Jurkat, Clone E6-1 (cell line): ENCODE results near the gene TRIM10. TPM values are rescaled to one million over a fixed set of nuclear protein-coding genes. Genes with fewer than 3 reads are reported as not detected.

Experiments used
- DNase-seq: peaks from one replicate; pipeline ENCODE4 v3.0.0-alpha.2; 2011; ENCODE audit warnings: low read depth, low spot score
- H3K4me3 ChIP-seq: 2 replicates; pipeline ENCODE4 v1.5.1; 2011; ENCODE audit warnings: mild to moderate bottlenecking, low read length, control low read depth, moderate library complexity
- polyA plus RNA-seq: library from polyadenylated mRNA; unstranded; fragments of >200 nt; gene quantifications from one replicate; pipeline ENCODE4 v1.2.1, GENCODE V29; 2012; ENCODE audit warnings: missing spikeins; ENCODE audit not compliant: insufficient read length, insufficient read depth

TRIM10 gene
- not detected for polyA plus RNA-seq

DNA sequence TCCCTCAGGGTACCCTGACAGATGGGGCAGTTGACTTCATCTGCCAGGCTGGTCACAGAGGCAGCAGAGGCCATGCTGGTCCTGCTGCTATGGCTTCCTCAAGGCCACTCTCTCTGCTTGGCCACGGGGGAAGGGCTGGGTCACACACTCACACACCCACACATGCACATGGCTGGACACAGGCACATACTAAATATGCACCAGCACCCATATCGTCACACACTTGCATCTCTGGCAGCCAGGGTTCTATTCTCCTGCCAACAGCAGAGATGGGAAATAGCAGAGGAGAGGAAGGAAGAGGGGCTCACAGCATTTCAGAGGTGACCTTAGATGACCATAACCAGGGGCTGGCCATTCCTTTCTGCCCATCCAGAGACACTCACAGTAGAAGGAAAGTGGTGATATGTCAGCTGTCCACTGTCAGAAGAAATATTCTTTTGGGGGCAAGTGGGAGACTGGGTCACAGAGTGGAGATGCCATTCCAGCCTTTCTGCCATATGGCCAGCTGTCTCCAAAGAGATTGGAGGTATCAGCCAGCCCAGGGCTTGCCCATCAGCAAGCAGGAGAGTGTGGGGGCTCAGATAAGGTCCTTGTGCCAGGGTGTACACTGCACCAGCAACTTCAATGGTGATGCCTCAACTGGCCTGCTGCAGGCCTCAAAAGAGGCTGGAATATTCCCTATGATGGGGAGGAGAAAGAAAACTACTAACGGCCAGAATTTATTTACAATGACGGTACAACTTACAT is at the start of gene TRIM10:
TRIM10 (minus strand) TSS at position 427 of the 747 bp plus-strand sequence; CDS start at position 74, 353 bp downstream.
- no peak within 1 kb of the TSS for H3K4me3 ChIP-seq
- DNase-seq, result no peak

DNA sequence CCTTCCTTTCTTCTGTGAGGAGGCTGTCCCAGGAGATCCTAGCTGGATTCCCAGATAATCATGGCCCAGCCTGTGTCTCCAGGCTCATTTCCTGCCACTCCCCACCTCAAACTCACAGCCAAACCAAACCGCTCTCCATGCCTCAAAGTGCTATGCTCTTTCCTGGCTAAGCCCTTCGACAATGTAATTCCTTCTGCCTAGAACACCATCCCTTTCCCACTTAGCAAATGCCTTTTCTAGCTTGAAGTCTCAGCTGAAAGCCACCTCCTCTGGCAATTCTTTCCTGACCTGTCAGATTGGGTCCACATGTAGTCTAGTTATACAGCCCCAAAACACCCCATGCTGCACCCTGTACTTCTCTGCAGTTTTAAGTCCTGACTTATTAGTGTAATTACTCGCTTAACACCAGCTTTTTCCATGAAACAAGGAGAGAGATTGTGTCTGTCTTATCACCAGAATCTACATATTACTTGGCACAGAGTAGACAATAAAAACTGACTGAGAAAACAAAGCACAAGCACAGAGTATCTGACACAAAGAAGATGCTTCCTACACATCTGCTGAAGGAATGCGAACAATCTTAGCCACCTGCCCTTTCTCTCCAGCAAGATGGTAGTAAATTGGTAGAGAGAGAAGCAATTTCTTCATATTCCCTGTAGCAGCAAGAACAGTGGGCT is 46.7 kb upstream of the TRIM10 start:
- no peak for DNase-seq
- H3K4me3 ChIP-seq, result no peak overlapping the region

DNA sequence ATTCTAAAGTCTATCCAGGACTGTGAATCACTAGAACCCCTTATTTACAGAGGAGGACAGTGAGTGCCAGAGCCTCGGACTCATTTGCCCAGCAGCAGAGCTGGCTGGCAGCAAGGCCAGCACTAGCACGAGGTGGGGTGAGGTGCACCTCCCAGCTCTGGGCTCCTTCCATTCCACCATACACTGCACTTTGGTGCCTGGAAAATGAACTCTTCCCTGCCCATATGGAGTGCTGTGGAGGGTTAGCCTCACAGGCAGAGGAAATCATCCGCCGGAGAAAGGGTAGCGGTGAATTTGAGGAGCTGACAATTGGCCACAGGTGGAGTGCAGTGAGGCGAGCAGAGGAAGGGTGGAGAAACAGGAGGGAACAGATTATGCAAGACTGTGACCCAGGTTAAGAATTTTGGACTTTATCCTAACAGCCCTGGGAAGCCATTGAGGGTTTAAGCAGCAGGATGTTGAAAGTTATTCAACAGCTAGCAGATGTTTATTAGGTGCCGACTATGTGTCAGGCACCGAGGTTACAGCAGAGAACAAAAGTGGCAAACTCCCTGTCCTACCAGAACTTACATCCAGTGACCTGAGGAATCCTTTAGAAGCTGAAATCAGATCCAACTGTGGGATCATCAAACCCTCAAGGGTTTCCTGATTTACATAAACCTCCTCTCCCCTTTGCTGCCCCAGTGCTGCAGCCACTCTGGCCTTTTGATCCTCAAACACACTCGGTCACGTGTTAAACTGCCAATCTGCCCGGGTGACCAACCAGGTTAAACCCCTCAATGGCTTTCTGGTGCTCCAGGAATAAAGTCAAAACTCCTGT is 46.0 kb upstream of the TRIM10 start:
- no peak overlapping the region for H3K4me3 ChIP-seq
- no peak for DNase-seq

- H3K4me3 ChIP-seq, result no peak overlapping the region
- no peak for DNase-seq
Measured at GRCh38 chr6:30206152-30206551, 45.1 kb upstream of the TRIM10 start.

- DNase-seq, result no peak
- H3K4me3 ChIP-seq, result no peak overlapping the region
Measured at GRCh38 chr6:30204116-30204515, 43.1 kb upstream of the TRIM10 start.

- H3K4me3 ChIP-seq, result no peak overlapping the region
- DNase-seq, result no peak
Measured at GRCh38 chr6:30202366-30202765, 41.4 kb upstream of the TRIM10 start.

DNA sequence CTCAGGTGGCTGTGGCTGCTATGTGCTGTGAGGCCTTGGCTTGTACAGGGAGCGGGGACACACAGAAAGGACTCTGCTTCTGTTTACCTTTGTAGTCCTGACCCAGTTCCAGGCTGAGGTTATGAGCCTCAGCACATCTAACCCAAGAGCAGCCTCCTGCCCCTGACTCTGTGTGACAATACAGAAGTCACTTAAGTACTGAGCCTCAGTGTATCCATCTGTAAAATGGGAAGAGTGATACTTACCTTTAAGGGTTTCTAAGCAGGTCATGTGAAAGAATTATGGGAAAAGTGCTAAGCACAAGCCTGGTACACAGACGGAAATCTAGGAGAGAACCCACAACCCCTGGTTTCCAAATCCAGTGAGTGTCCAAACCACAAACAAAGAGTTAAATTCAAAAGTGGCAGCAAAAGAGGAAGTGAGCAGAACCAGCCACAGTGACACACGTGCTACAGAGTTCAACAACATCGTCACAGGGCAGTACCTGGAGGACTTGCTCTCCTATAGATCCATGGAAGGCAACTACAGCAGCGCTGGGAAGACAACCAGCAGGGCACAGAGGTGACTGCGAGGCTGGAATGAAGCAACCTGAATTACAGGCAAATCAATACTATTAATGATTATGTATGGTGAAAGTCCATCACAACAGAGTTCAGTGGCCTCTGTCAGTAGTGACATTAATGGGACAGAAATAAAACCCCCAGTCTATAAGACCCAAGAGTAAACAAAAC is 39.7 kb upstream of the TRIM10 start:
- no peak overlapping the region for H3K4me3 ChIP-seq
- no peak for DNase-seq

GRCh38 chr6:30198166-30199084 is 37.4 kb upstream of the TRIM10 start:
- no peak for DNase-seq
- H3K4me3 ChIP-seq, result no peak overlapping the region

DNA sequence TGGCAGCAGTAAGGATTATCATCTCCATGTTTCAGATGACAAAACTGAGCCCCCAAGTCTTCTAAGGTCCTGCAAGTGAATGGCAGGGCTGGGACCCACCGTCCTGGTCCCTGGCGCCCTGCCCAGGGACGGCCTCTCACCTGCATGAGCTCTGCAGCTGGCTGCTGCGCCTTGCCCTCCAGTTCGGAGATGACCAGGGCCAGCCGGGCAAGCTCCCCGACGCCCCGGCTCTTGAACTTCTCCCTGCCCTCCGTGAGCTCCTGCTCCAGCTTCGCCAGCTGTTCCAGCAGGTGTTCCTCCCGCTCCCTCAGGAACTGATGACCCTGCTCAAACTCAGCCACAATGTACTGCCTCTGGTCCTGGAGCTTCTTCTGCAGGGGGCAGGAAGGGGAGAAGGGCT is 35.4 kb upstream of the TRIM10 start:
- DNase-seq, result no peak
- H3K4me3 ChIP-seq, result no peak overlapping the region

- H3K4me3 ChIP-seq, result no peak overlapping the region
- no peak for DNase-seq
Measured at GRCh38 chr6:30195951-30196350, 34.9 kb upstream of the TRIM10 start.

- no peak overlapping the region for H3K4me3 ChIP-seq
- no peak for DNase-seq
Measured at GRCh38 chr6:30194797-30195690, 34.0 kb upstream of the TRIM10 start.

GRCh38 chr6:30192076-30192475 is 31.1 kb upstream of the TRIM10 start:
- no peak overlapping the region for H3K4me3 ChIP-seq
- no peak for DNase-seq

GRCh38 chr6:30188541-30188940 is 27.5 kb upstream of the TRIM10 start:
- no peak overlapping the region for H3K4me3 ChIP-seq
- no peak for DNase-seq

DNA sequence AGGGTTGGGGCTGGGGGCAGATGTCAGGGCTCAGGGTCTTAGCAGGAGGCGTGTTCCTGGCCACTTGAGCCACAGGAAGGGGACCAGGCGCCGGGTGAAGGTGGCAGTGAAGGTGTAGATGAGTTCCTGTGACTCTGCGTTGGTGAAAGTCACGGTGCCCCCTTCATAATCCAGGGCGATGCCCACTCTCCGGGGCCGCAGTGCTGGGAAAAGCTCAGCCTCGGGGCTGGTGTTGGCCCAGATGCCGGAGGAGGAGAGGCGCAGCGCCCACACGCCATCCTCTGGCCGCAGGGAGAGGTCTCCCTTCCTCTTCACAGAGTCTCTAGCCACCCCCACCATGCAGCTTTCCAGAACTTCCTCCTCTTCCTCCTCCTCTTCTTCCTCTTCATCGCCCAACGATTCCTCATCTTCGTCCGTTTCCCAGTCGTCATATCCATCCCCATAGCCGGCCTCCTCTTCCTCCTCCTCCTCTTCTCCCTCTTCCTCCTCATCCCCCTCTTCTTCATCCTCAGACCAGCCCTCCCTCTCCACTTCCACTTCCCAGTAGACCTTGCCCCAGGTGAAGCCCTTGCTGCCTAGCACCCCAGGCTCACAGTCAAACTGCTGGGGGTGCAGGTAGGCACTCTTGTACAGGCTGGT is 25.0 kb upstream of the TRIM10 start:
- no peak for DNase-seq
- H3K4me3 ChIP-seq, result no peak overlapping the region

GRCh38 chr6:30184417-30185031 is 23.5 kb upstream of the TRIM10 start:
- H3K4me3 ChIP-seq, result no peak overlapping the region
- no peak for DNase-seq

DNA sequence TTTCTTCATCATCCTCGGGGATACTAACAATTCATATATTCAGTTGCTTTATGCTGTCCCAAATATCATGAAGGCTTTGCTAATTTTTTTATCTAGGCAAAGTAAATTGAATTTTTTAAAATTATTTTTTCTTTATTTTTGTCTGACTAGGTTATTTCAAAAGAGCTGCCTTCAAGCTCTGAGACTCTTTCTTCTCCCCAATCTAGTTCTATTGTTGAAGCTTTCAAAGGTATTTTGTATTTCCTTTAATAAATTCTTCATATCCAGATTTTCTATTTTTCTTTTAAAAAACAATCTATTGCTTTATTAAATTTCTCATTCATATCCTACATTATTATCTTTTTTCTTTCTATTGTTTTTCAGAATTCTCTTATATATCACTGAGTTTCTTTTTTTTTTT is 19.1 kb upstream of the TRIM10 start:
- no peak for DNase-seq
- no peak overlapping the region for H3K4me3 ChIP-seq
